Testis (tissue), 2 donors: ENCODE results near the gene APBB1IP.

ENCODE experiments used
- POLR2A ChIP-seq: fragments of 450-650 bp; IDR thresholded peaks from one replicate; pipeline ENCODE4 v1.6.1; 2017; ENCODE audit warnings: antibody characterized with exemption, mild to moderate bottlenecking, moderate library complexity
- TF ChIP-seq, protein P1 (sequence below), 3 experiments: fragments of 450-650 bp in 2 of 3; fragments of 200-600 bp in 1 of 3; sonication (generic) in 1 of 3; IDR thresholded peaks; one replicate each; pipeline ENCODE4 v1.5.1; 2016 to 2019; ENCODE audit warnings: antibody characterized with exemption in 3 of 3, mild to moderate bottlenecking in 2 of 3, moderate library complexity in 1 of 3

DNA sequence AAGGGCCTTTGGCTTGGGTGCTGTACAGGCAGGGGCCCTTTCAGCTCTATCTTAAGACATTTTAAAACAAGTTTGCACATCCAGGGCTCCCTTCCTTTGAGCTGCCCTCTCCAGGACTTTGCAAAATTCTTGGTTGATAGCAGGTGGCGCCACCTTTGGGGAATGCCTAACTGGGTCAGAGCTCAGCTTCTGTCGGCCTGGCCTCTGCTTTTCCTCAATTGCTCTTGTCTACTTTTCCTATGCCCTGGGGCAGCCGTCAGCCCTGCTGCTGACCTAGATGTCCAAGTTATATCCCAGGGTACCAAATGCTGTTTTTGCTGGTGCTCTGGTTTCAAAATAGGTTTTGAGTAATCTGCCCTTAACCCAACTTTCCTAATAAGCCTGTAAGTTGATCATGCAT is 65.8 kb downstream of the APBB1IP start:
- TF ChIP-seq, protein P1, sequence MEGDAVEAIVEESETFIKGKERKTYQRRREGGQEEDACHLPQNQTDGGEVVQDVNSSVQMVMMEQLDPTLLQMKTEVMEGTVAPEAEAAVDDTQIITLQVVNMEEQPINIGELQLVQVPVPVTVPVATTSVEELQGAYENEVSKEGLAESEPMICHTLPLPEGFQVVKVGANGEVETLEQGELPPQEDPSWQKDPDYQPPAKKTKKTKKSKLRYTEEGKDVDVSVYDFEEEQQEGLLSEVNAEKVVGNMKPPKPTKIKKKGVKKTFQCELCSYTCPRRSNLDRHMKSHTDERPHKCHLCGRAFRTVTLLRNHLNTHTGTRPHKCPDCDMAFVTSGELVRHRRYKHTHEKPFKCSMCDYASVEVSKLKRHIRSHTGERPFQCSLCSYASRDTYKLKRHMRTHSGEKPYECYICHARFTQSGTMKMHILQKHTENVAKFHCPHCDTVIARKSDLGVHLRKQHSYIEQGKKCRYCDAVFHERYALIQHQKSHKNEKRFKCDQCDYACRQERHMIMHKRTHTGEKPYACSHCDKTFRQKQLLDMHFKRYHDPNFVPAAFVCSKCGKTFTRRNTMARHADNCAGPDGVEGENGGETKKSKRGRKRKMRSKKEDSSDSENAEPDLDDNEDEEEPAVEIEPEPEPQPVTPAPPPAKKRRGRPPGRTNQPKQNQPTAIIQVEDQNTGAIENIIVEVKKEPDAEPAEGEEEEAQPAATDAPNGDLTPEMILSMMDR (IDR thresholded peaks at IDR 0.05) = no peak
- TF ChIP-seq POLR2A = no peak
